Astrocyte (in vitro differentiated cells and primary cell): ENCODE measurements around the gene ZNF668.

ENCODE experiments used
- EZH2 ChIP-seq: IDR thresholded peaks from 2 replicates; pipeline ENCODE4 v1.6.1; 2012; ENCODE audit warnings: mild to moderate bottlenecking, low read length, inconsistent platforms; ENCODE audit not compliant: insufficient read depth
- TF ChIP-seq, protein P1 (sequence below): IDR thresholded peaks from 2 replicates; pipeline ENCODE4 v1.5.1; 2011; ENCODE audit warnings: low read depth, mild to moderate bottlenecking, inconsistent platforms, low read length, moderate library complexity; ENCODE audit not compliant: insufficient read depth

DNA sequence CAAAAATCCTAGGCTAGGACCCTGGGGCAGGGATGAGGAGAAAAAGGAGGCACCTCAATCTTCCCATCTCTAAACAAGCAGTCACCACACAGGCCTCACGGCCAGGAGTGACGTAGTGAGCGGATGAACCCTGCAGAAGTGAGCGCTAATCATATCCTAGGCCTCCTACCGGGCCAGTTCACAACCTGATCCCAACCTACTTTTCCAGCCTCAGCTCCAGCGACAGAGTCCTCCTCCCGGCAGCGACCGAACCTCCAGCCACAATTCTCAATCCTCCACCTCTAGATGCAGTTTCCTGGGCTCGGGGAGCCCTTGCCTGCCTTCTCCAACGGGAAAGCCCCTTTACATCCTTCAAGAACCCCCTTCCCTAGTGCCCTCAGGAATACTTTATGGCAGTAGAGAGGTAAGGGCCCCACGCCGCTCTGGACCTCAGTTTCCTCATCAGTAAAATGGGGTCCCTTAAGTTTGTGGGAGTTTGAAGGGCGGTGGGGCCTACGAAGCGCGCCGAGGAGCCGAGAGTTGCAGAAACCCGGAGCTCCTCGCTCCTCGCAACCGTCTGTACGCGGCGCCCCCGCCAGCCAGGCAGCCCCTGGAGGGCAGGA, 1.4 kb downstream of the ZNF668 start:
- TF ChIP-seq, protein P1, sequence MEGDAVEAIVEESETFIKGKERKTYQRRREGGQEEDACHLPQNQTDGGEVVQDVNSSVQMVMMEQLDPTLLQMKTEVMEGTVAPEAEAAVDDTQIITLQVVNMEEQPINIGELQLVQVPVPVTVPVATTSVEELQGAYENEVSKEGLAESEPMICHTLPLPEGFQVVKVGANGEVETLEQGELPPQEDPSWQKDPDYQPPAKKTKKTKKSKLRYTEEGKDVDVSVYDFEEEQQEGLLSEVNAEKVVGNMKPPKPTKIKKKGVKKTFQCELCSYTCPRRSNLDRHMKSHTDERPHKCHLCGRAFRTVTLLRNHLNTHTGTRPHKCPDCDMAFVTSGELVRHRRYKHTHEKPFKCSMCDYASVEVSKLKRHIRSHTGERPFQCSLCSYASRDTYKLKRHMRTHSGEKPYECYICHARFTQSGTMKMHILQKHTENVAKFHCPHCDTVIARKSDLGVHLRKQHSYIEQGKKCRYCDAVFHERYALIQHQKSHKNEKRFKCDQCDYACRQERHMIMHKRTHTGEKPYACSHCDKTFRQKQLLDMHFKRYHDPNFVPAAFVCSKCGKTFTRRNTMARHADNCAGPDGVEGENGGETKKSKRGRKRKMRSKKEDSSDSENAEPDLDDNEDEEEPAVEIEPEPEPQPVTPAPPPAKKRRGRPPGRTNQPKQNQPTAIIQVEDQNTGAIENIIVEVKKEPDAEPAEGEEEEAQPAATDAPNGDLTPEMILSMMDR: no peak
- TF ChIP-seq EZH2: no peak
